GM12892 (cell line): ENCODE data around the gene ELMOD3.

Experiments
- POLR2A ChIP-seq: IDR thresholded peaks from 2 replicates; pipeline ENCODE4 v1.6.1; 2011; ENCODE audit warnings: low read depth, low read length, control low read depth
- TAF1 ChIP-seq: IDR thresholded peaks from 2 replicates; pipeline ENCODE4 v1.6.1; 2011; ENCODE audit warnings: low read depth, mild to moderate bottlenecking, control low read depth, low read length, borderline replicate concordance

GRCh38 chr2:85355521-85355920 lies 952 bp downstream of the ELMOD3 start:
- no peak for TF ChIP-seq POLR2A
- no peak for TF ChIP-seq TAF1
